Right forelimb (tissue), 1 donor: ENCODE data around the gene SSR3.
A peak's percentile ranks its signal among the peaks of the same experiment; 100 is the strongest.
"Not testable (repeated sequence)": the region's sequence is repeated elsewhere in the genome, so short reads cannot be mapped to it uniquely, and the experiment has no call there.

Experiments used
- DNase-seq: peaks from one replicate; pipeline ENCODE4 v3.0.0-alpha.2; 2018

The SSR3 gene

DNA sequence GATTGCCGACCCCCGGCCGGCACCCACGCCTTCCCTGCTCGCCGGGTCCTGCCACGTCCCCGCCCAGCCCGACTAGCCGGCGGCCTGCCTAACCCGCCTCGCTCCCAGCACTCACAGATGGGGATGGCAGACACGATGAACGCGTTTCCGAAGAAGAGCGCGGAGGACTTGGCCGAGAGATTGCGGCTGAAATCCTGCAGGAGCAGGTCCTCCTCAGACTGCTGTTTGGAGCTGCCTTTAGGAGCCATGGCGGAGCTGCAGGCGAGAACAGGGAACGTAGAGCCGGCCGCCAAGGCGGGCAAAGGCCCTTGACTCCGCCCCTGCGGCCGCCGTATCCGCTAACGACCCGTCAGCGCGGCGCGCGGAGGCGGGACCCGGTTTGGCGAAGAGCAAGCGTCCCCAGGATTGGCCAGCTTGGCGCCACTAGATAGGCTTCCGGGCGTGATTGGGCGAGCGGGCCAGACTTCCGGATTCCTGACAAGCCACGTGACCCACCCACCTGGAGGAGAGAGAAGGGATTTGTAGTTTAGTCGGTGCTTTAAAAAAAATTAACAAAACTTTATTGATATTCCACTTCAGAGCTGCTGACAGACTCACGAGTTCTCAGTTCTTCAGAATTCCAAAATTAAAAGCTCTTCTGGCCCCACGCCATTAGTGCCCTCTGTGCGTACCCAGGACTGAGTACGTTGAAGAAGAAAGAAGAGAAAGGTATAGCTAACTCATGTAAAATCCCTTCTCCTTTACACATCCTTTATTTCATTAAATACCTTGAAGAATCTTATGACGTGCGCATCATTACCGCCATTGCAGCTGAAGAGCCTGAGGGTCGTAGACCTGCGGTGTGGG lies at the start of gene SSR3:
Gene SSR3 (minus strand): TSS at position 276 of the 846 bp plus-strand sequence. CDS start 28 bp downstream, at position 248.
- DNase-seq, result peak; percentile 98

DNA sequence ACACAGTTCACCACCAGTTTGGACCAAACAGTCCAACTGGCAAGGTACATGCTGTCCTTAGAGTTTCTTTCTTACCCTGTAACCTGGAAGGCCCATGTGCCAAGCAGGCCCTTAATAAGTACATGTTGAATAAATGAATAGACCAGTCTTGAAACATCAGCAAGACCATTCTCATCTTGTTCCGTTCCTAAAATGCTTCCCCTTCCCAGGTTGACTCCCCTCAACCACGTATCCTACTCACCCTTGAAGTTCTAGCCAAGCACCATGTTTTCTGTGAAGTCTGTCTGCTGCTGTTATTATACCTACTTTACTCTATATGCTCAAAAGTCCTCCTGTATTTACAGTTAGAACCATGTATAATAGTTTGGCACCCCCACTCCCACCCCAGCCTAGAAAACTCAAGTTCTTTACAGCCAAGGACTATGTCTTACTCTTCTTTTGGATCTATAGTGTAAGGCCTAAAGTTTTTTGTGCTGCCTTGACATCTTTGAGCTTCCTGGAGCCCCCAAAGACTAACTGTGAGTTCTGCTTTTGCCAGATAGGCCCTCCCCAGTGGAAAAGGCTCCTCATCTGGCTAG lies 49.2 kb upstream of the SSR3 start:
- DNase-seq, result no peak

DNA sequence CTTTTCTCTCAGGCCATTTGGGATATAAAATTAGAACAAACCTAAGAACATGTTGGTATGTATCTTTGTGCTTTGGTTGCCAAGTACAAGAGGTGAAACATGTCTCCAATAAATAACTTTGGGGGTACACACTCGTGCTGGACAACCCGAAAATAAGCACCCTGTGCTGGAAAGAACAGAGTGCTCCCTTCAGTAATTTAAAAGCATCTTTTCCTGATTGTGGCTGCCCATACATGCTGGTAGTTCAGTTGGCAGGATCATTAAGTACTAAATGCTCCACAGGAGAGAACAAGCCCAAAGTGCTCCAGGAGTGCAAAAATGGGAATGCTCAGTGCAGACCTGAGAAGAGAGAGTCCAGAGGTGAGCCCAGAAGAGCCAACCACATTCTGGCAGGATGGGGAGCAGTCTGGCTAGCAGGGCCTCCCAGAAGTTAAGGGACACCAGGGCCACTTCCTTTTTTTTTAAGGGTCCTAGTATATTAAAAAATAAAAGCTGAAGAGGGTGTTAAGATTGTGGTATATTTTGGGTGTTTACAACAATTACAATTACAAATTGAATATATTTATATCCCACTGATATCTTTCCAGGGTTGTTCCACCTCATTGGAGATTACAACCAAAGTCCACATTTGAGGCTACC lies 48.6 kb upstream of the SSR3 start:
- DNase-seq, result no peak

DNA sequence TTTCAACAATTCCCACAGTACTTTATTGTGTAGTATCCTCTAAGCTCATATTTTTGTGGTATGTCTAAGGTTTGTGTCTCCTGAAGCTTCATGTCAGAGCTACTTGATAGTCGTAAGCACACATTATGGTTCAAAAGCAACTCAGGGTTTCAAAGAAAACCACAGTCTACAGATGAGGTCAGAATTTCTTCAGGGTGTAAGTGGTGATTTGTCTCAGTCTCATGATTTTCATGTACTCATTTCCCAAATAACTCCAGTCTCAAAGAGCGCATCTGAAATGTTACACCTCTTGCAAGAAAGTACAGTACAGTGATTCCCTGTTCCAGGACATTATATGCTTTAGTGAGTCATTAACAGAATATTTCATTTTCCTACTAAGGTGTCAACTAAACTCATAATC lies 47.5 kb upstream of the SSR3 start:
- DNase-seq, result no peak

DNA sequence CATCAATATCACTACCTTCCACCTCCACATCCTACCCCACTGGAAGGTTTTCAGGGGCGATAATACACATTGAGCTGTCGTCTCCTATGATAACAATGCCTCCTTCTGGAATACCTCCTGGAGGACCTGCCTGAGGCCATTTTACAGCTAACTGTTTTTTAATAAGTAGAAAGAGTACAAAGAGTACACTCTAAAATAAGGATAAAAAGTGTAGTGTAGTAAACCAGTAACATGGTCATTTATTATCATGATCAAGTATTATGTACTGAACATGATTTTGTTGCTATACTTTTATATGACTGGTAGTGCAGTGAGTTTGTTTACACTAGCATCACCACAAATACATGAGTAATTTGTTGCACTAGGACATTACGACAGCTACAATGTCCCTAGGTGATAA lies 46.6 kb upstream of the SSR3 start:
- no peak for DNase-seq

DNA sequence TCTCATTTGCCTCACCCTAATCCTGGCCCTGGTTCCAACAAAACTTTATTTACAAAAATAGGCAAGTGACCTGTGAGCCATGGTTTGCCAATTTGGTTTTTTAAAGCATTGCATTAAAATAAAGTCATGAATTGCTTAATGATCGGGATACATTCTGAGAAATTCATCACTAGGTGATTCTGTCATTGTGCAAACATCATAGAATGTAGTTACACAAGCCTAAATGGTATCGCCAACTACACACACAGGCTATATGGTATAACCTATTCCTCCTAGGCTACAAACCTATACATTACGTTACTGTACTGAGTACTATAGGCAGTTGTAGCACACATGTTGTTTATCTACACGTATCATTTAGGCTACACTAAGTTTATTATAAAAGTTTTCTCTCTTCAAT lies 45.9 kb upstream of the SSR3 start:
- DNase-seq, result no peak

DNA sequence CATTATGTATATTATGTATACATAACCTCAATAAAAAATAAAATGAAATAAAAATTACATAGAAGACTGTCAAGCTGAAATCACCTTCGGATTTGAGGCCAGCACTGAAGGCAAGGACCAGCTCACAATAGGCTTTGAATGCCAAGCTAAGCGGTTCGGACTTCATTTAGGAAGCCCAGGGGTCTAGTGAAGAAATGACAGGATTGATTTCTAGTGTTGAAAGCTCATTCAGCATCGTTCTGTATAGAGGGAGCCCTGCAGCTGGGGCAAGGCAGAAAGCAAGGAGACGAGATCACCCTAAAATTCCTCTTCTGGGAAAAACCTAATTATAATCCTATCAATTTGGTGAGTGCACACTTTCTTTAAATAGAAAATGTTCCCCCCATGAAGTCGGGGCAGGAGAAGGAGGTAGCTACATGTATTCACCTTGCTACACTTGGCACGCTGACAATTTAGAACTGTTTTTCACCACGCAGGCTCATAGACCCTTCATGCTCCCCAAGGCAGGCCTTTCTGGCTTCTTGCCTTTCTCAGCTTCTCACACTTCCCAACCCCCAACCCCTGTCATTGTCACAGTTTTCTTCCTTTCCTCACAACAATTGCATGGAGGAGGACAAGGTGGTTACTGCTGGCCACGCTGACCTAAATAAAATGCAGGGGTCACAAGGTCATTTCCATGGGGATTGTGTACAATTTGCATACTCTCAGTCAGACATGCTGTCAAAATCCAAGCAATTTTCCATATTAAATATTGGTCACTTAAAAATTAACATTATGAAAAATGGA lies 44.4 kb upstream of the SSR3 start:
- no peak for DNase-seq

DNA sequence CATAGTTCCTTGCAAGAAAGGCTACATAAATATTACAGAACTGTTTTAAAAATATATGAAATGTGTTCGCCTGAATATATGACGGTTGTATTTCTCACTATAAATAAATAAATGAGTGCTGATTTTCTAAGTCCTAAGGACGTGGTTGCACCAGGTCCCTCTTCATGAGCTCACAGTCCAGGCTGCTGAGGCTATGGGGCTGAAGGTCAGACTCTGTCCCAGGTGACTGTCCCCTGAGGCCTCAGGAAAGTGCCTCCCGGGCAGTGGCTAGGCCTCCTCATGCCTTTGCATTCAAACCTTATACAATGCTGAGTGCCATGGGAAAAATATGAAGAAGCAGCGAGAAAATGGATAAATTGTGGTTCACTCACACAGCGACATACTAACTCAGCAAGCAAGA lies 43.5 kb upstream of the SSR3 start:
- DNase-seq, result no peak

DNA sequence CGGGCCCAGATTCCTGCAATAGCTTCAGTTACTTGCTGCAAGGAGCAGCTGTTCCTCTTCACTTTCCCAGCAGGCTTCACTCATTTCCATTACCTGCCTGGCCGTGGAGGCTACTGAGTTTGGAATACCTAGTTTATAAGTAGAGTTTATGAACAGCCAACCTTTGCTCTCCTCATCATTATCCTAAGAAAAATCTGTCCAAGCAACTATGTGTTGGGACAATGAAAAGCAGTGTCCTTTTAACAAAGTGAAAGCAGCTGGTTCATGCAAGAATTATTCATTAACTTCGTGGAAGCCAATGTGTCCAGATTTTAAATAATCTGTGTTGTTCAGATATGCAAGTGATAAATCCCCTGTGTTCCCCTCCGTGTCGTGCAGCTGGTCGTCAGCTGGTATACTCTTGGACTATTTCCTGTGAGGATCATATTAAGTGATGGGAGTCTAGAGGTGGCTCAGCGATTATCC lies 39.3 kb upstream of the SSR3 start:
- DNase-seq, result no peak

DNA sequence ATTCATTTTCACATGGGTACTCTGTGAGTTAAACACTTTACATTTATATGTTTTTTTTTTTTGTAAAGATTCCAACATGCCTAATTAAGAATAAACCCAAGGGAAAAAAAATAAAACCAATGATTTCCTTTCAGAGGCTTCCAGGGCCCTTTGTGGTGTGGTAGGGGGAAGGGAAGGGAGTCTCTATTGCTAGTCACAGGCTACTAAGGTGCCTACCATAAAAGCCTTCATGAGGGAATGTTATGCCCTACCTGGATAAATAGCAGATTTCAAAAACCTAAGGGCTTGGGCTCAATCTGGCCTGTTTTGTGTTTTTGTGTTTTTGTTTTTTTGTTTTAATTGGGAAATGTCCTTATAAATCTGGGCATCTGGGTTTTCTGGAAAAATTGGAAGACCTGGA lies 38.9 kb upstream of the SSR3 start:
- DNase-seq, result no peak

DNA sequence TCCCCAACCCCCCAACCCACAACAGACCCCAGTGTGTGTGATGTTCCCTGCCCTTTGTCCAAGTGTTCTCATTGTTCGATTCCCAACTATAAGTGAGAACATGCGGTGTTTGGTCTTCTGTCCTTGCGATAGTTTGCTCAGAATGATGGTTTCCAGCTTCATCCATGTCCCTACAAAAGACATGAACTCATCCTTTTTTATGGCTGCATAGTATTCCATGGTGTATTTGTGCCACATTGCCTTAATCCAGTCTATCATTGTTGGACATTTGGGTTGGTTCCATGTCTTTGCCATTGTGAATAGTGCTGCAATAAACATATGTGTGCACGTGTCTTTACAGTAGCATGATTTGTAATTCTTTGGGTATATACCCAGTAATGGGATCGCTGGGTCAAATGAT lies 34.9 kb upstream of the SSR3 start:
- not testable (repeated sequence) for DNase-seq

DNA sequence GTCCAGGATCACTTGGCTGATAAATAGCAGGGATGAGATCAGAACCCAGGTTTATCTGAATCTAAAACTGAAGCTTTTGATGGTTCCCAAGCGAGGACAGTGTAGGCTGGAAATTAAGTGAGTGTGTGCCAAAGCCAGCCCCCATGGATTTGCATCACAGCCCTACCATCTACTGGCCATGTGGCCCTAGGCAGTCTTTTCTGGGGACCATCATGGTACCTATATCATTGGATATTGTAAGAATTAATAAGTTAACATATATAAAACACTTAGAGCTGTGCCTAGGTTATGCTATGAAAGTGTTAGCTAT lies 32.8 kb upstream of the SSR3 start:
- DNase-seq, result no peak

DNA sequence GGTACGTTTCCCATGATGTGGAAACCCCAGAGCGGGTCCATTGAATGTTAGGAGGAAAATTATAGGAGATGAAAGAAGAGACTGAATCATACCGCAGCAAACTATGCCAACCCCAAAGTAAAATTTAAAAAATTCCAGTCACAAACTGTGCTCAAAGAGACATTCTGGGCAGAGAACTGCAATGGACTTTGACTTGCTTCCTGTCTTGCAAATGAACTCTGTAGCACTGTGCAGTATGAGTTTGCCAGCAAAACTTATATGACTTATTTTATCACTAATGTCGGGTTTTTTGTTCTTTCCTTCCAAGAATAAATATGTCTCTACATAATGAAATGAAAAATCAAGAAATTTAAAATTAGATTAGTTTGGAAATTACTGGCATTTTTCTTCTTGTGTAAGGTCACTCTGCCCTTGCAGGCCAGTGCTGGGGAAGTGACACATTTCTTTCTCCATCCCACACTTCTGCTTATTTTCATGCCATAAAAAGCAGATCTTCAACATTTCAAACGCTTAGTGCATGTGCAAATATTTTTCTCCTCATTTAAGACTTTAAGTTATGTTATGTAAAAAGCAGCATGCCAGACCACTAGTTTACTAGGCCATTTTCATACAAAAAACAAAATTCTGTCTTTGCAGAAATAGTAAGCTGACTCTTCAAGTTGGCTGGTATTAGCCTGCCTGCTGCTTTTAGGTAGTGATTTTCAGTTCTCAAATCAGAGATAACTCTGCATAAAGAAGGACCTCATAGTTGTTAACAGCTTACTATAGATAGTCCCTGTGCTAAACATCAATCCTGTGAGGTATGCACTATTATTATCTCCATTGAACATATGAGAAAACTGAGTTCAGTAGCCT lies 32.2 kb upstream of the SSR3 start:
- DNase-seq, result no peak

DNA sequence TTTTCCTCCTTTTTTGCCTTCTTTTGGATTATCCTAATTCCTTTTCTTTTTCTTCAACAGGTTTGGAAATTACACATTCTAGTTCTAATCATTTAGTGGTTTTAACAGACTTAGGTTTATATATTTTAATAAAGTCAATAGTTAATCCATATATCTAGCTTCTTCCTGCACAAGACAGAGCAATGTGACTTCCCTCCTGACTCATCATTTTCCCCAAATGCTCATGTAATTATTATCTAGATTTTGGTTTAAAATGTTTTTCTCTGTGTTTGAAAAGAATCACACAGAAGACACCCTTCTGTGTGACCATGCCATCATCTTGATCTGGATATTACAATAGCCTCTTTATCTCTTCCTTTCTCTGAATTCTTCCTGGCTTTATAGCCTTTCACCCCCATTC lies 28.6 kb upstream of the SSR3 start:
- DNase-seq, result no peak

DNA sequence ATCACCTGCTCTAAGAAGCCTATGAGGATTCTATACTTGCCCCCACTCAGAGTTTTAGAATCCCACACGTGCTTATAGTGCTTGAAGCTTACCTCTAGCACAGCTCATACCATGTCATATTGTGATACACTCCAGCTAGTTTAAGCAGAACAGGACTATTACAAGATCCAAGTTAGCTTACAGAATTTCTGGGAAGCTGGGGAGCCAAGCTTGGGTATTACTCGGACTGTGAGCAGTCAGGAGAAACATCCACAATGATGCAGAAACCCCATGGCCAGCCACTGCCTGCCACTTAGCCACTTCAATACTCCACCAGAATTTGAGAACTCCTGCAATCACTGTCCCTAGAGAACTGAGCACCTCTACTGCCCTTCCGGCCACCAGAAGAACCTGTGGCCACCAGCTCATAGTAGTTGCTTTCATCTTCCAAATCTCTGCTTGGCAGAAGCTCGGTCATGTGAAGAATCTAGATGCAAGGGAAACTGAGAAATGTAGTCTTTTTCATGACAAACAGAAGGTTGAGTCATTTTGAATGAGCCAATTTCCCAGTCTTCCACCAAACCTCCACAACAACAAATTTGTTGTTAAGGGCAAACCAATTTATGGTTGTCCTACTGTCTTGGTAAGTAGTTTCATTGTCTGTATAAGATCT lies 27.7 kb upstream of the SSR3 start:
- no peak for DNase-seq

DNA sequence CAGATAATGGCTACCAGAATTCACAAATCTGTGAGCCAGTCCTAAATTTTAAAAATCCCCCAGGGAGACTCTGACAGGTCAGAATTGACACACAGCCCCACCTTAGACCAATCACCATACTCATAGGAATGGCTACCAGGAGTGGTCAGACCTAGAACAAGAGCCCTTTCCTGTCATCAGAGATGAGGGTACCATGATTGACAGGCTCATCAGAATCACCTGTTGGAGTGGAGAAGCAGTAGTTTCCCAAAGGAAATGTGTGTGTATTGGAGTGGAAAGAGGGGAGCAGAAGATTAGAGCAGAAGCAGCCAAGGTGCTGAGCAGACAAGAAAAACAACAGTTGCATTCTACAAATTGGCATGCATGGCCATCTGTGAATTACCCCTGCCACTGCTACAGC lies 27.0 kb upstream of the SSR3 start:
- DNase-seq, result no peak

DNA sequence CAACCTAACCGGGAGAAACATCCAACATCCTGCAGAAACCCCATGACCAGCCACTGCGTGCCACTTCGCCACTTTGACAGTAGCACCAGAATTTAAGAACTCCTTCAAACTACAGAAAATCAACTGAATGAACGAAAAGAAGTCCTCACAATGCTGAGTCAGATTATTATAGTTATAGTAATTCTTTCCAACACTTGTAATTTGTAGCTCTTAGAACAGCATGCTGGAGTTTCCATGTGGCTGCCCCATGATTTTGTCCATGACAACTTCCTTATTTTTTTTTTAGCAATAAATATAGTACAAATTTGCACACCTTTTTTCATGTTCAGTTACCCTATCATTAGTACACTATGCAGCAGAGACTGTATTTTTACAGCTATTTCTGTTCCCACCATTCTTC lies 26.1 kb upstream of the SSR3 start:
- no peak for DNase-seq

DNA sequence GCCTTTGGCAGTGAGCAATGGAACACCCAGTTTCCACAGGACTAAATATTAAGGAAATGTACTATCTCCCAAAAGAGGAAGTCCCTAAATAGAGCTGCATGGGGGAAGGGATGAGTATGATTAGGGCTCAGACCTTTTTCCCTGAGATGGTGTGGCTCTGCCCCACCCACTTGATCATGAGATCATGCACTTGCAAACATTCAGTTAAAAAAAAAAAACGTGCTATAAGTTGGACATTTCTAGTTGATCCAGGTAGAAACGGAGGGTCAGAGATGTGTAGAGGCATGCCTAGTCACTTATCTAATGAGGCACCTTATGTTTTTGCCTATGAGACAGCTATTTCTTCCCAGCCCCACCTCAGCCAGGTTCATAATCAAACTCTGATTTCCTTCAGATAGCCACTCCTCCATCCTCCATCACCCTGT lies 24.5 kb upstream of the SSR3 start:
- no peak for DNase-seq

DNA sequence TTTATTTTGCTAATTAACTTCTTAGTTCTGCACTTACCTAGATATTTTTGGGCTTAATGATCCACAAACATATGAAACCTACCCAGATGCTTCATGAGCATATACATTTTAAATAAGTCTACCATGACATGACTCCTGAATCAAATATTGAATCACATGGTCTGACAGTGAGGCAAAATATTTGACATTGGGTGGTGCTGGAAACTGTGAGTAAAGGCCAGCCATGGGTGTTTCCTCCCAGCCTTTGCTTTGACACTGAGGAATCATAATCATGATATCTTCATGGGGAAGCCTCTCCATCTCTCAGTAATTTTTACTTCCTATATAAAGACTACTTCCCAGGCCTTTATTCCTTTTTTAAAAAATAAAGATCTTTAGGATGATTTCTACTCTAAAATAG lies 22.8 kb upstream of the SSR3 start:
- DNase-seq, result no peak

DNA sequence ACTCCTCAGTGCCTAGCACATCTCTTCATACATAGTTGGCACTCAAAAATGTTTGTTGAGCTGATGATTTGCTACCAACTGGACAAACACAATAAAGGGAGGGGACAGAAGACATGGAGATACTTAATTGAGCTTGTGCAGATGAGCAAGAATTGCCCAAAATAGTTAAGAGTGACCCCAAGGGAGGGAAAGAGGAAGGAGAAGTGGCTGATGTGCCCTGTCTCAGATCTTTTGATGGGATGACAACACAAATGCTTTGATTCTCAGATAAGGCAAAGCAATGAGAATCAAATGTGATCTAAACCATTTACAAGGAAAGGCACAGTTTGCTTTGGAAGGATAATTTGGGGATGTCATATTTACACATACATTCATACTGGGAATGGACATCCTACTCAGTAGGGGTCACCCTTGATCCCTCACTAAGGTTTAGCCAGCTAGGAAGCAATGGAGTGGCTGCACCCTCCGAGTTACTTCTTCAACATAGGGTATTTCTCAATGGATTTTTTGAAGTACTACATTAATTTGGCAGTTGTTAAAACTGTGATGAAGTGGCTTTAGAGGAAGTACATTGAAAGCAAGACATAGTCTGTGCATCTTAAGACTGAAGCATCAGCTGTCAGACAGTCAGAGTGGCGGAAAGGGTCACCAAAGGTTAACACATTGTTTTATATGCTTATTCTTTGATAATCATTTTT lies 21.9 kb upstream of the SSR3 start:
- no peak for DNase-seq

DNA sequence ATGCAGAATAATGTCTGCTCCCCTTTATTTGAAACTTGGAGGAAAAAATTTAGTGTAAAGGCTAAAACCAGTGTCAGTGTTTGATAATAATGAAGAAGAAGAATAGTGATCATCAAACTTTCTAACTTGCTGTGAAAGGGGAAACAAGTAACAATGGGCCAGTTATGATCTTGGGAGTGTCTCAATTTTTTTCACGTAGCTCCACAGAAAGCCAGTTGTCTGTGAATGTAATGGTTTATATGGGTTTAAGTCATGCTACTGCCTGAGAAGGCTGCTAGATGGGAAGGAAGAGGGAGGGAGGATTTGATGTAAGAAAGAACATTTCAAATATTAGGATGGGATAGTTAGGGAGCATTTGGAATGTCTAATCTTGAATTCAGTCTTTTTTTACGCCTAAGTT lies 21.1 kb upstream of the SSR3 start:
- no peak for DNase-seq
